Endothelial cell of umbilical vein (primary cell): Measurements from ENCODE around the gene ANKRD16. TPM values are rescaled to one million over a fixed set of nuclear protein-coding genes. Genes with fewer than 3 reads are reported as not detected.
"Not testable (repeated sequence)": the region's sequence is repeated elsewhere in the genome, so short reads cannot be mapped to it uniquely, and the experiment has no call there.

ENCODE experiments used
- BruUV-seq: library from RNA; stranded (reverse); fragments of 400-500 nt; replicated peaks from 2 replicates; lab custom pipeline; 2021; lab: Mats Ljungman, UMichigan
- CTCF ChIA-PET: fragments of 300-600, 350-600 bp; sonication (Branson Sonifier 250); formaldehyde crosslinking; loops from one replicate; lab custom pipeline; 2021; ENCODE audit warnings: antibody characterized with exemption, inconsistent platforms; lab: Charles Lee
- POLR2A ChIA-PET: fragments of 300-600, 350-600 bp; sonication (Branson Sonifier 250); formaldehyde crosslinking; loops from one replicate; lab custom pipeline; 2021; ENCODE audit warnings: antibody characterized with exemption, inconsistent platforms; lab: Charles Lee
- DNase-seq: peaks from one replicate; pipeline ENCODE4 v3.0.0-alpha.2; 2011; ENCODE audit warnings: low read depth, low spot score
- FAIRE-seq: peaks from 2 replicates; lab custom pipeline; 2011; peaks lifted over from hg19 to GRCh38; lab: Jason Lieb, UNC
- H2AFZ ChIP-seq: 2 replicates; pipeline ENCODE4 v1.6.0; 2012; ENCODE audit warnings: low read depth, low read length, control low read depth, inconsistent platforms
- H3K27ac ChIP-seq: 2 replicates; pipeline ENCODE4 v1.5.1; 2011; ENCODE audit warnings: low read depth, mild to moderate bottlenecking, control low read depth, low read length, moderate library complexity; ENCODE audit not compliant: insufficient read depth
- H3K27me3 ChIP-seq, 2 experiments: 2 replicates each; pipeline versions ENCODE4 v1.6.0 to v1.6.1; 2011; ENCODE audit warnings: low read length in 2 of 2, mixed read lengths in 1 of 2; ENCODE audit not compliant: control insufficient read depth in 2 of 2, insufficient read depth in 2 of 2
- H3K36me3 ChIP-seq, 2 experiments: 2 replicates in 1 of 2; 3 replicates in 1 of 2; pipeline ENCODE4 v1.5.1; 2011; ENCODE audit warnings: low read length in 2 of 2, mild to moderate bottlenecking in 1 of 2, moderate library complexity in 1 of 2; ENCODE audit not compliant: control insufficient read depth in 2 of 2, insufficient read depth in 2 of 2; ENCODE audit errors: extremely low read depth in 1 of 2
- H3K4me1 ChIP-seq: 3 replicates; pipeline ENCODE4 v1.5.1; 2011; ENCODE audit warnings: mild to moderate bottlenecking, low read length; ENCODE audit not compliant: control insufficient read depth, insufficient read depth; ENCODE audit errors: extremely low read depth
- H3K4me2 ChIP-seq: 2 replicates; pipeline ENCODE4 v1.6.1; 2011; ENCODE audit warnings: low read length, control low read depth, mixed read lengths; ENCODE audit not compliant: insufficient read depth
- H3K4me3 ChIP-seq, 3 experiments: fragments of 200-600 bp in 1 of 3; sonication (generic), shearing (Covaris generic) in 1 of 3; replicated peaks in 1 of 3; 2 replicates each; pipeline ENCODE4 v1.5.1; 2011 to 2016; ENCODE audit warnings: control low read depth in 3 of 3, low read length in 3 of 3, mild to moderate bottlenecking in 2 of 3, inconsistent platforms in 1 of 3, low read depth in 1 of 3, moderate library complexity in 1 of 3; ENCODE audit not compliant: insufficient read depth in 1 of 3
- H3K79me2 ChIP-seq: 2 replicates; pipeline ENCODE4 v1.6.0; 2012; ENCODE audit warnings: low read length, inconsistent platforms; ENCODE audit not compliant: control insufficient read depth, insufficient read depth
- H3K9ac ChIP-seq: replicated peaks from 2 replicates; pipeline ENCODE3; 2011; ENCODE audit warnings: low read length, control low read depth; ENCODE audit not compliant: insufficient read depth; ENCODE audit errors: extremely low read depth
- H3K9me1 ChIP-seq: replicated peaks from 3 replicates; pipeline ENCODE4 v1.6.0; 2011; ENCODE audit warnings: mild to moderate bottlenecking, low read length; ENCODE audit not compliant: control insufficient read depth, insufficient read depth; ENCODE audit errors: extremely low read depth
- H3K9me3 ChIP-seq: replicated peaks from 2 replicates; pipeline ENCODE4 v1.5.1; 2012; ENCODE audit warnings: low read length, inconsistent platforms; ENCODE audit not compliant: control insufficient read depth, insufficient read depth
- H4K20me1 ChIP-seq: replicated peaks from 2 replicates; pipeline ENCODE3; 2011; ENCODE audit warnings: mild to moderate bottlenecking, low read length; ENCODE audit not compliant: control insufficient read depth, insufficient read depth; ENCODE audit errors: extremely low read depth
- CTCF ChIP-seq, 2 donors: IDR thresholded peaks; 1 replicate in 1 of 2; 2 replicates in 1 of 2; pipeline ENCODE4 v1.5.1; 2011; ENCODE audit warnings: low read length in 2 of 2, mild to moderate bottlenecking in 2 of 2, moderate library complexity in 2 of 2, control low read depth in 1 of 2, inconsistent platforms in 1 of 2, low read depth in 1 of 2; ENCODE audit not compliant: insufficient read depth in 1 of 2; ENCODE audit errors: extremely low read depth in 1 of 2
- EZH2 ChIP-seq: IDR thresholded peaks from 2 replicates; pipeline ENCODE4 v1.6.1; 2012; ENCODE audit warnings: borderline replicate concordance, low read depth, mild to moderate bottlenecking, moderate library complexity, low read length, inconsistent platforms; ENCODE audit not compliant: severe bottlenecking
- FOS ChIP-seq: IDR thresholded peaks from 2 replicates; pipeline ENCODE4 v1.6.1; 2011; ENCODE audit warnings: mild to moderate bottlenecking, low read length, moderate library complexity, borderline replicate concordance; ENCODE audit not compliant: insufficient read depth
- GATA2 ChIP-seq: IDR thresholded peaks from 2 replicates; pipeline ENCODE4 v1.7.0; 2011; ENCODE audit warnings: low read depth, mild to moderate bottlenecking, moderate library complexity, mixed read lengths, low read length; ENCODE audit not compliant: insufficient read length, insufficient read depth
- JUN ChIP-seq: IDR thresholded peaks from 2 replicates; pipeline ENCODE4 v1.6.1; 2011; ENCODE audit warnings: borderline replicate concordance, low read depth; ENCODE audit not compliant: insufficient read length, insufficient read depth
- MAX ChIP-seq: IDR thresholded peaks from 2 replicates; pipeline ENCODE4 v1.6.1; 2011; ENCODE audit not compliant: insufficient read depth, insufficient read length
- MYC ChIP-seq: IDR thresholded peaks from one replicate; pipeline ENCODE4 v1.6.1; 2011; ENCODE audit warnings: mild to moderate bottlenecking, low read depth, low read length
- POLR2A ChIP-seq: IDR thresholded peaks from 2 replicates; pipeline ENCODE4 v1.6.1; 2012; ENCODE audit warnings: low read depth, mild to moderate bottlenecking, control low read depth, low read length
- POLR2AphosphoS5 ChIP-seq: IDR thresholded peaks from 2 replicates; pipeline ENCODE4 v1.6.1; 2012; ENCODE audit warnings: low read depth, mild to moderate bottlenecking, control low read depth, low read length, moderate library complexity; ENCODE audit not compliant: insufficient read depth
- dilution Hi-C: fragments of 300-500 bp; cut with MboI; formaldehyde crosslinking; loops from one replicate; pipeline ENCODE4 v1.15.0; 2019; ENCODE audit warnings: low sequenced_read_pairs; ENCODE audit not compliant: extremely low pct_ligation_motif_present
- intact Hi-C: fragments of 100-400 bp; cut with micrococcal nuclease; formaldehyde crosslinking; loops from one replicate; pipeline ENCODE4 v1.10.0; 2022
- polyA plus RNA-seq, 4 experiments: library from polyadenylated mRNA; depleted of rRNA in 3 of 4; stranded (reverse) in 3 of 4; unstranded in 1 of 4; fragments of >200 nt; gene quantifications; 2 replicates each; pipeline versions ENCODE4 v1.2.1 to v1.2.3, GENCODE V29; 2011 to 2012; ENCODE audit warnings: missing spikeins in 1 of 4
- total RNA-seq: library from RNA; stranded (reverse); gene quantifications from 2 replicates; pipeline ENCODE4 v1.2.3, GENCODE V29; 2021

Gene ANKRD16
- total and polyA plus RNA-seq, 2 donors (not counting 3 experiments of a cell fraction or from before 2014, with no cell fraction given) = 6.9 to 8.0 TPM

GRCh38 chr10:5840314-5841307, 49.1 kb downstream of the ANKRD16 start:
- TF ChIP-seq MAX (no peak), FOS (no peak), POLR2A (no peak), POLR2AphosphoS5 (no peak), EZH2 (no peak), GATA2 (no peak), CTCF (IDR thresholded peaks at IDR 0.05; ENCODE audit: extremely low read depth in 1 of 2, insufficient read depth in 1 of 2, low read depth in 1 of 2, low read length in 2 of 2) (no peak), JUN (no peak), MYC (no peak)
- Histone ChIP-seq H3K9me3 (no peaks in the 10 kb centered on the region), H3K79me2 (no peaks in the 10 kb centered on the region), H3K9ac (no peak overlapping the region), H3K36me3 (no peaks in the 10 kb centered on the region), H3K4me1 (no peaks in the 10 kb centered on the region), H3K9me1 (no peaks in the 10 kb centered on the region), H3K27me3 (no peaks in the 10 kb centered on the region), H4K20me1 (no peaks in the 10 kb centered on the region), H3K4me2 (no peak overlapping the region), H2AFZ (no peak overlapping the region), H3K27ac (no peak overlapping the region), H3K4me3 (no peak overlapping the region)
- FAIRE-seq (no peak), DNase-seq (no peak)
- BruUV-seq = no TSS peak
- intact Hi-C loops = no loop called here
- ChIA-PET POLR2A (no interaction called here), CTCF (interaction anchor here (1.5 kb wide), 2 partner anchors 10 to 18 kb away, joined by 3 to 6 read pairs; no protein-coding TSS in a partner anchor)
- dilution Hi-C loops = no loop called here

- BruUV-seq, dilution Hi-C loops, H3K27ac ChIP-seq, H3K9me3 ChIP-seq, intact Hi-C loops, H4K20me1 ChIP-seq, H2AFZ ChIP-seq, H3K9me1 ChIP-seq, DNase-seq, H3K4me2 ChIP-seq, H3K27me3 ChIP-seq, H3K4me1 ChIP-seq, H3K36me3 ChIP-seq, FAIRE-seq, H3K4me3 ChIP-seq, H3K9ac ChIP-seq, H3K79me2 ChIP-seq, POLR2A ChIA-PET, CTCF ChIA-PET: not testable (repeated sequence)
These were observed 53.5 kb downstream of the ANKRD16 start for GRCh38 chr10:5836181-5836580.
